SK-N-SH treated with all-trans-retinoic acid at 6 μM for 48 hours (cell line): ENCODE measurements around the gene DHX34.
"Not testable (repeated sequence)": the region's sequence is repeated elsewhere in the genome, so short reads cannot be mapped to it uniquely, and the experiment has no call there.

Source experiments
- ATAC-seq: fragments of 200-7000 bp; cut with Tn5 transposase; 3 replicates; pipeline ENCODE4 v1.9.1; 2020; ENCODE audit warnings: mild to moderate bottlenecking, moderate library complexity
- ARNTL ChIP-seq: fragments of 450-650 bp; formaldehyde crosslinking; IDR thresholded peaks from 2 replicates; pipeline ENCODE4 v1.5.0; 2020; ENCODE audit warnings: low read depth, mild to moderate bottlenecking, moderate library complexity, borderline replicate concordance
- BACH2 ChIP-seq: fragments of 250-450 bp; sonication (Bioruptor Pico); IDR thresholded peaks from 2 replicates; pipeline ENCODE4 v1.9.0; 2021; ENCODE audit warnings: mild to moderate bottlenecking, borderline replicate concordance
- CSDC2 ChIP-seq: fragments of 250-450 bp; sonication (Bioruptor Pico); IDR thresholded peaks from 2 replicates; pipeline ENCODE4 v1.5.0; 2020; ENCODE audit warnings: mild to moderate bottlenecking, moderate library complexity
- CSRNP3 ChIP-seq: fragments of 250-450 bp; sonication (Bioruptor Pico); IDR thresholded peaks from 2 replicates; pipeline ENCODE4 v1.5.1; 2021; ENCODE audit warnings: mild to moderate bottlenecking, moderate library complexity
- ESRRG ChIP-seq: fragments of 250-450 bp; sonication (Bioruptor Pico); IDR thresholded peaks from 2 replicates; pipeline ENCODE4 v1.6.1; 2021; ENCODE audit warnings: mild to moderate bottlenecking
- GLIS3 ChIP-seq: fragments of 250-450 bp; sonication (Bioruptor Pico); IDR thresholded peaks from 2 replicates; pipeline ENCODE4 v1.5.0; 2020; ENCODE audit warnings: mild to moderate bottlenecking, moderate library complexity
- OSR1 ChIP-seq: fragments of 250-450 bp; sonication (Bioruptor Pico); IDR thresholded peaks from 2 replicates; pipeline ENCODE4 v1.8.0; 2022; ENCODE audit warnings: moderate library complexity, mild to moderate bottlenecking, inconsistent platforms
- POU6F1 ChIP-seq: fragments of 250-450 bp; sonication (Bioruptor Pico); IDR thresholded peaks from 2 replicates; pipeline ENCODE4 v1.8.0; 2021; ENCODE audit warnings: low read depth, mild to moderate bottlenecking, moderate library complexity, borderline replicate concordance
- RARB ChIP-seq: fragments of 250-450 bp; sonication (Bioruptor Pico); IDR thresholded peaks from 2 replicates; pipeline ENCODE4 v1.8.0; 2021; ENCODE audit warnings: mild to moderate bottlenecking, moderate library complexity
- SNAI2 ChIP-seq: fragments of 250-450 bp; sonication (Bioruptor Pico); IDR thresholded peaks from 2 replicates; pipeline ENCODE4 v1.5.0; 2020; ENCODE audit warnings: mild to moderate bottlenecking, moderate library complexity
- TCF4 ChIP-seq: fragments of 250-450 bp; sonication (Bioruptor Pico); IDR thresholded peaks from 2 replicates; pipeline ENCODE4 v1.8.0; 2021; ENCODE audit warnings: mild to moderate bottlenecking, moderate library complexity, borderline replicate concordance
- TOX ChIP-seq: fragments of 250-450 bp; sonication (Bioruptor Pico); IDR thresholded peaks from 2 replicates; pipeline ENCODE4 v1.8.0; 2021; ENCODE audit warnings: mild to moderate bottlenecking, moderate library complexity, borderline replicate concordance
- TSHZ2 ChIP-seq: fragments of 250-450 bp; sonication (Bioruptor Pico); IDR thresholded peaks from 2 replicates; pipeline ENCODE4 v1.5.0; 2020; ENCODE audit warnings: mild to moderate bottlenecking, moderate library complexity
- ZC3H10 ChIP-seq: fragments of 250-450 bp; sonication (Bioruptor Pico); IDR thresholded peaks from 2 replicates; pipeline ENCODE4 v1.5.1; 2021; ENCODE audit warnings: mild to moderate bottlenecking, moderate library complexity
- ZFP3 ChIP-seq: fragments of 250-450 bp; sonication (Bioruptor Pico); IDR thresholded peaks from 2 replicates; pipeline ENCODE4 v1.5.0; 2020; ENCODE audit warnings: mild to moderate bottlenecking, moderate library complexity
- ZFP30 ChIP-seq: fragments of 450-650 bp; formaldehyde crosslinking; IDR thresholded peaks from 2 replicates; pipeline ENCODE4 v1.5.0; 2022; ENCODE audit warnings: mild to moderate bottlenecking, moderate library complexity
- ZNF565 ChIP-seq: fragments of 450-650 bp; formaldehyde crosslinking; conservative IDR thresholded peaks from 2 replicates; pipeline ENCODE4 v1.5.0; 2020; ENCODE audit warnings: low read depth, mild to moderate bottlenecking, moderate library complexity
- ZNF70 ChIP-seq: fragments of 450-650 bp; formaldehyde crosslinking; IDR thresholded peaks from 2 replicates; pipeline ENCODE4 v1.5.0; 2020; ENCODE audit warnings: mild to moderate bottlenecking, moderate library complexity
- ZNF8 ChIP-seq: fragments of 450-650 bp; formaldehyde crosslinking; IDR thresholded peaks from 2 replicates; pipeline ENCODE4 v1.5.0; 2020; ENCODE audit warnings: mild to moderate bottlenecking, moderate library complexity
- TF ChIP-seq, protein P1 (sequence below): fragments of 250-450 bp; sonication (Bioruptor Pico); IDR thresholded peaks from 2 replicates; pipeline ENCODE4 v1.8.0; 2020; ENCODE audit warnings: mild to moderate bottlenecking, moderate library complexity, borderline replicate concordance

Gene DHX34

GRCh38 chr19:47358936-47359335 is 9.8 kb downstream of the DHX34 start (continued):
- no peak for TF ChIP-seq ZNF70
- TF ChIP-seq OSR1 (CRISPR knock-in tag): no peak
- TF ChIP-seq ZFP3 (CRISPR knock-in tag): no peak
- TF ChIP-seq ESRRG (CRISPR knock-in tag): no peak

DNA sequence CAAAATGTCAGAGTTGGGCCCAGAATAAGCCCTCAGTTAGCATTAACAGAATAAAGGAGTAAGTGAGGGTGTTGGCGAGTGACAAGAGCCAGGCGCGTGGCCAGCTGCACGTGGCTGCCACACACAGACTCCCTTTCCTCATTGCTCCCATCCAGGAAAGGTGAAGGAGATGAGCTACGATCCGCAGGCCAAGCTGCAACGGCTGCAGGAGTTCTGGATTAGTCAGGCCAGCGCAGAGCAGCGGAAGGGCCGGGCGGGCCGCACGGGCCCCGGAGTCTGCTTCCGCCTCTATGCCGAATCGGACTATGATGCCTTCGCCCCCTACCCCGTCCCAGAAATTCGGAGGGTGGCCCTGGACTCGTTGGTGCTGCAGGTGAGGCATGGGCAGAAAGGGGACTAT is 13.2 kb downstream of the DHX34 start:
- TF ChIP-seq ZNF565 (no peak), TSHZ2 (no peak), ZFP3 (CRISPR knock-in tag) (no peak), ZNF8 (no peak), TOX (CRISPR knock-in tag) (no peak), BACH2 (CRISPR knock-in tag) (no peak), SNAI2 (no peak), CSDC2 (CRISPR knock-in tag) (no peak), ESRRG (CRISPR knock-in tag) (no peak), POU6F1 (CRISPR knock-in tag) (no peak)
- ATAC-seq: no peak

GRCh38 chr19:47363758-47364531 is 14.8 kb downstream of the DHX34 start:
- ATAC-seq: peak; percentile 77
- TF ChIP-seq ESRRG (CRISPR knock-in tag) (no peak), ZC3H10 (CRISPR knock-in tag) (no peak), ZNF70 (no peak), TOX (CRISPR knock-in tag) (no peak), POU6F1 (CRISPR knock-in tag) (no peak), SNAI2 (no peak), TCF4 (no peak), ARNTL (no peak)

DNA sequence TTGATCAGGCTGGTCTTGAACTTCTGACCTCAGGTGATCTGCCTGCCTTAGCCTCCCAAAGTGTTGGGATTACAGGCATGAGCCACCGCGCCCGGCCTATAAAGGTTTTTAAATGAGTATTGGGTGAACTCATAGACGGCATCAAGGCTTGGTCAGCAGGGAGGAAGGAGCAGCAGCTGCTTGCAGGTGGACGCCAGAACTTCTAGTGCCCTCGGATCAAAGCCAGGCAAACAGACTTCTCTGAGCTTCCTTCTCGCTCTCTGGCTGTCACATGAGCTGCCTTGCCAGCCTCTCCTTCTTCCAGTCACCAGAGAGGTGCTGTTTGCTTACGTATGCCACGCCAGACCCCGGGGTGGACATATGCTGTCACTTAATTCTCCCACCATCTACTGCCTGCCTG is 16.3 kb downstream of the DHX34 start:
- ATAC-seq: not testable (repeated sequence)

GRCh38 chr19:47370045-47370611 is 21.0 kb downstream of the DHX34 start:
- ATAC-seq: no peak
- TF ChIP-seq CSRNP3 (no peak), POU6F1 (CRISPR knock-in tag) (no peak), ZC3H10 (CRISPR knock-in tag) (no peak), BACH2 (CRISPR knock-in tag) (no peak), ZNF565 (no peak), RARB (no peak), ESRRG (CRISPR knock-in tag) (no peak), ZNF70 (no peak), ZFP30 (no peak), OSR1 (CRISPR knock-in tag) (no peak), GLIS3 (CRISPR knock-in tag) (no peak), ZFP3 (CRISPR knock-in tag) (no peak), ARNTL (no peak)
- TF ChIP-seq, protein P1, sequence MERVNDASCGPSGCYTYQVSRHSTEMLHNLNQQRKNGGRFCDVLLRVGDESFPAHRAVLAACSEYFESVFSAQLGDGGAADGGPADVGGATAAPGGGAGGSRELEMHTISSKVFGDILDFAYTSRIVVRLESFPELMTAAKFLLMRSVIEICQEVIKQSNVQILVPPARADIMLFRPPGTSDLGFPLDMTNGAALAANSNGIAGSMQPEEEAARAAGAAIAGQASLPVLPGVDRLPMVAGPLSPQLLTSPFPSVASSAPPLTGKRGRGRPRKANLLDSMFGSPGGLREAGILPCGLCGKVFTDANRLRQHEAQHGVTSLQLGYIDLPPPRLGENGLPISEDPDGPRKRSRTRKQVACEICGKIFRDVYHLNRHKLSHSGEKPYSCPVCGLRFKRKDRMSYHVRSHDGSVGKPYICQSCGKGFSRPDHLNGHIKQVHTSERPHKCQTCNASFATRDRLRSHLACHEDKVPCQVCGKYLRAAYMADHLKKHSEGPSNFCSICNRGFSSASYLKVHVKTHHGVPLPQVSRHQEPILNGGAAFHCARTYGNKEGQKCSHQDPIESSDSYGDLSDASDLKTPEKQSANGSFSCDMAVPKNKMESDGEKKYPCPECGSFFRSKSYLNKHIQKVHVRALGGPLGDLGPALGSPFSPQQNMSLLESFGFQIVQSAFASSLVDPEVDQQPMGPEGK (CRISPR knock-in tag): no peak
